Measurements from ENCODE around the gene NARF. TPM values are rescaled to one million over a fixed set of nuclear protein-coding genes. Genes with fewer than 3 reads are reported as not detected.

The NARF gene
- total RNA-seq, 3 donors from 2014 or later, result 49.7 to 56.0 (median 55.9) TPM

DNA sequence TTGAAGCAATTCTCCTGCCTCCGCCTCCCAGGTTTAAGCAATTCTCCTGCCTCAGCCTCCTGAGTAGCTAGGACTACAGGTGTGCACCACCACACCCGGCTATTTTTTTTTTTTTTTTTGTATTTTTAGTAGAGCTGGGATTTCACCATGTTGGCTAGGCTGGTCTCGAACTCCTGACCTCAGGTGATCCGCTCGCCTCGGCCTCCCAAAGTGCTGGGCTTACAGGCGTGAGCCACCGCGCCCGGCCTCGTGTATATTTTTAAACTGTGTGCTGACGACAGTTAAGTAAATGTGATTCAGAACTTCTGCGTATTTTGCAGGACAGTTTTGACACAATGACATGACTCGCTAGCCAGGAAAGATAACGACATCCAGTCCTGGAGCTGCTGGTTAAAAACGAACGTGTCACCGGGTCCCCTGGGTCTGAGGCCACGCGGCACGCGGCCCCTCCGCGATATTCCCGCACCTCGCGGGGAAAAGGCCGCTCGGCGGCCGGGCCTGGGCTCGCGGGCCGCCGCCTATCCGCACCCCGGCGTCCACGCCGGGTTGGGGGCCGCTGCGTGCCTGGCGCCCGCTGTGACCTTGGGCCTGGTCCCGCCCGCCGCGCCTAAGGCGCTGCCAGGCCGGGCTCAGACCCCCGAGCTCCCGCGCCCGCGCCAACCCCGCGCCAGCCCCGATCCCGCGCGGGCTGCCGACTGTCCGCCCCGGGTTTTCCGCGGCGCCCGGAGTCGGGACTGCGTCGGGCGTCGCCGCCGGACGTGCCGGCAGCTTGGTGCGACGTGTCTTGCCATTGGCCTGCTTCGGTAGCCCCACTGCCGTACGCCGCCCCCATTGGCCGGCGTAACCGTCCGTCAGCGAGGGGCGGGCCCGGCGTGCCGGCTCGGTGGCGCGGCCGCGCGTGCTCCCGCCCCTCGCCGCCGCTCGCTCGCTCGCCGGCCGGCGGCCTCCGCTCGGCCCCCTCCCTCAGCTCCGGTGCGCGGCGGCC lies 60.6 kb downstream of the NARF start, which contains the start of gene FOXK2:
Gene FOXK2 (plus strand): TSS at position 907 of the 985 bp plus-strand sequence. CDS start 157 bp downstream, outside the sequence.
- Histone ChIP-seq H3K36me3 (ENCODE audit: low read depth) (no peaks in the 10 kb centered on the region), H3K9me3 (no peaks in the 10 kb centered on the region), H3K4me3 (peak within 1 kb of the TSS; percentile 81), H3K4me1 (ENCODE audit: low read depth) (peaks cover 5% of the 10 kb centered on the region)
- TF ChIP-seq CTCF (IDR thresholded peaks at IDR 0.05), result no peak
- DNase-seq (peak; percentile 91 to 97 (median 96)), ATAC-seq (peak; percentile 99)
- intact Hi-C loops (cut with DNase I, micrococcal nuclease), result no loop called here

GRCh38 chr17:82519971-82520903 lies 61.7 kb downstream of the NARF start:
- ATAC-seq, result peak; percentile 8
- H3K36me3 ChIP-seq (ENCODE audit: low read depth), result no peaks in the 10 kb centered on the region
- intact Hi-C loops (cut with DNase I, micrococcal nuclease), result no loop called here
- peaks cover 9% of the 10 kb centered on the region for H3K4me1 ChIP-seq (ENCODE audit: low read depth)
- no peak for TF ChIP-seq CTCF (IDR thresholded peaks at IDR 0.05)
- peak overlapping the region; percentile 81 for H3K4me3 ChIP-seq
- no peaks in the 10 kb centered on the region for H3K9me3 ChIP-seq
- DNase-seq, result peak; percentile 32 to 70 (median 59)

GRCh38 chr17:82524540-82524939 lies 66.0 kb downstream of the NARF start:
- Histone ChIP-seq H3K4me3 (no peak overlapping the region), H3K36me3 (ENCODE audit: low read depth) (no peaks in the 10 kb centered on the region), H3K9me3 (no peaks in the 10 kb centered on the region), H3K4me1 (ENCODE audit: low read depth) (peaks cover 23% of the 10 kb centered on the region)
- intact Hi-C loops (cut with DNase I, micrococcal nuclease), result no loop called here
- DNase-seq, result no peak
- no peak for ATAC-seq
- TF ChIP-seq CTCF (IDR thresholded peaks at IDR 0.05), result no peak

DNA sequence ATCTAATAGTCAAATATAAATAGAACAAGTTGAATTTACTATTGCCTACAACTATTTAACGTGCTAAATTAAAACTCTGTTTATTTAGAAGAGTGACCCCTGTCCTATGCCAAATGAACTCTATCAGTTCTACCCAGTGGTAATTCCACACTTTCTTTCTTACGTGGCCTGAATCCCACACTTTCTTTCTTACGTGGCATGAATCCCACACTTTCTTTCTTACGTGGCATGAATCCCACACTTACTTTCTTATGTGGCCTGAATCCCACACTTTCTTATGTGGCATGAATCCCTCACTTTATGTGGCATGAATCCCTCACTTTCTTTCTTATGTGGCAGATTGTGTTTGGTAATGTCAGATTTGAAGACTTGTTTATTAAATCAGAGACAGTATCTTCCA lies 67.2 kb downstream of the NARF start:
- ATAC-seq (no peak), DNase-seq (no peak)
- H3K4me1 ChIP-seq (ENCODE audit: low read depth), result peaks cover 23% of the 10 kb centered on the region
- H3K4me3 ChIP-seq, result no peak overlapping the region
- no peaks in the 10 kb centered on the region for H3K36me3 ChIP-seq (ENCODE audit: low read depth)
- no peak for TF ChIP-seq CTCF (IDR thresholded peaks at IDR 0.05)
- no peaks in the 10 kb centered on the region for H3K9me3 ChIP-seq
- intact Hi-C loops (cut with DNase I, micrococcal nuclease), result no loop called here

- no peak for DNase-seq
- Histone ChIP-seq H3K4me3 (no peak overlapping the region), H3K36me3 (ENCODE audit: low read depth) (no peaks in the 10 kb centered on the region), H3K4me1 (ENCODE audit: low read depth) (peaks cover 23% of the 10 kb centered on the region), H3K9me3 (no peaks in the 10 kb centered on the region)
- ATAC-seq, result no peak
- intact Hi-C loops (cut with DNase I, micrococcal nuclease), result no loop called here
- TF ChIP-seq CTCF (IDR thresholded peaks at IDR 0.05), result no peak
Observed at GRCh38 chr17:82527898-82528297, 69.4 kb downstream of the NARF start.

Measured in mucosa of descending colon (tissue), 3 donors.